NCI-H128 (cell line): ENCODE data around the gene HSD3B1.
"Not testable (repeated sequence)": the region's sequence is repeated elsewhere in the genome, so short reads cannot be mapped to it uniquely, and the experiment has no call there.

Experiments
- DNase-seq: peaks from one replicate; lab custom pipeline; 2025; ENCODE audit not compliant: unreplicated experiment; lab: John Stamatoyannopoulos, UW

The HSD3B1 gene

GRCh38 chr1:119553302-119554071 is 46.5 kb downstream of the HSD3B1 start:
- not testable (repeated sequence) for DNase-seq

GRCh38 chr1:119554183-119554582 is 47.2 kb downstream of the HSD3B1 start:
- peak; percentile 23 for DNase-seq

- no peak for DNase-seq
Observed at GRCh38 chr1:119556423-119556822, 49.4 kb downstream of the HSD3B1 start.

- not testable (repeated sequence) for DNase-seq
Observed at GRCh38 chr1:119560402-119560801, 53.4 kb downstream of the HSD3B1 start.

- no peak for DNase-seq
Observed at GRCh38 chr1:119564548-119564947, 57.5 kb downstream of the HSD3B1 start.
